Lower leg skin (tissue), 3 donors: ENCODE results near the gene MED10.

Experiments used
- CTCF ChIP-seq, 3 donors: fragments of 450-650 bp; IDR thresholded peaks; one replicate each; pipeline ENCODE4 v1.5.1; 2016; ENCODE audit warnings: antibody characterized with exemption in 3 of 3, mild to moderate bottlenecking in 3 of 3, moderate library complexity in 2 of 3
- POLR2A ChIP-seq, 2 donors: fragments of 450-650 bp; IDR thresholded peaks; one replicate each; pipeline ENCODE4 v1.6.1; 2016 to 2017; ENCODE audit warnings: antibody characterized with exemption in 2 of 2, mild to moderate bottlenecking in 1 of 2, moderate library complexity in 1 of 2

GRCh38 chr5:6322163-6322713 lies 56.1 kb downstream of the MED10 start:
- TF ChIP-seq CTCF (IDR thresholded peaks at IDR 0.05) = no peak
- no peak for TF ChIP-seq POLR2A (IDR thresholded peaks at IDR 0.05)
